ENCODE results near the gene LRRC66. TPM values are rescaled to one million over a fixed set of nuclear protein-coding genes. Genes with fewer than 3 reads are reported as not detected.

The LRRC66 gene
- total RNA-seq, 1 experiment from 2014 or later, result 0.10 TPM

DNA sequence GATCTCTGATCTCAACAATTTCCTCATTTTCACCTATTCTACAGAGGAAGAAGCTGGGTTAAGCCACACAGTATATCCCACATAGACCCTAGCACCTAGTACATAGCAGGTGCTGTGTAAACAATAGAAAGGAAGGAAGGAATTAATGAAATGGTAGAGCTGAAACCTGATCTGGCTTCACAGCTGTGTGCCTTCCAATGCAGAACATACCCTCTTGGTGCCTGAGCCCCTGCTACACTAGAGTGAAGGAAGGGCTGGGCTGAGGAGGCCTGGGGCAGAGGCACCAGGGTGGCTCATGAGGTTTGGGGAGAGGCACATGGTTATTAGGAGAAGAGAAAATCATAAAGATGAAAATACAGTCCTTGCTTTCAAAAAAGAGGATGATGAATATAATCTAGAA, 21.3 kb downstream of the LRRC66 start:
- H3K27me3 ChIP-seq (ENCODE audit: control insufficient read depth, insufficient read depth, low read length), result no peaks in the 10 kb centered on the region
- DNase-seq, result no peak
- H3K4me3 ChIP-seq (ENCODE audit: insufficient read depth, low read depth, low read length), result no peak overlapping the region
- no peaks in the 10 kb centered on the region for H3K36me3 ChIP-seq (replicated peaks; ENCODE audit: control insufficient read depth, insufficient read depth, low read length)

- no peaks in the 10 kb centered on the region for H3K36me3 ChIP-seq (replicated peaks; ENCODE audit: control insufficient read depth, insufficient read depth, low read length)
- no peak for DNase-seq
- no peaks in the 10 kb centered on the region for H3K27me3 ChIP-seq (ENCODE audit: control insufficient read depth, insufficient read depth, low read length)
- no peak overlapping the region for H3K4me3 ChIP-seq (ENCODE audit: insufficient read depth, low read depth, low read length)
Observed at GRCh38 chr4:51997647-51998046, 22.5 kb downstream of the LRRC66 start.

DNA sequence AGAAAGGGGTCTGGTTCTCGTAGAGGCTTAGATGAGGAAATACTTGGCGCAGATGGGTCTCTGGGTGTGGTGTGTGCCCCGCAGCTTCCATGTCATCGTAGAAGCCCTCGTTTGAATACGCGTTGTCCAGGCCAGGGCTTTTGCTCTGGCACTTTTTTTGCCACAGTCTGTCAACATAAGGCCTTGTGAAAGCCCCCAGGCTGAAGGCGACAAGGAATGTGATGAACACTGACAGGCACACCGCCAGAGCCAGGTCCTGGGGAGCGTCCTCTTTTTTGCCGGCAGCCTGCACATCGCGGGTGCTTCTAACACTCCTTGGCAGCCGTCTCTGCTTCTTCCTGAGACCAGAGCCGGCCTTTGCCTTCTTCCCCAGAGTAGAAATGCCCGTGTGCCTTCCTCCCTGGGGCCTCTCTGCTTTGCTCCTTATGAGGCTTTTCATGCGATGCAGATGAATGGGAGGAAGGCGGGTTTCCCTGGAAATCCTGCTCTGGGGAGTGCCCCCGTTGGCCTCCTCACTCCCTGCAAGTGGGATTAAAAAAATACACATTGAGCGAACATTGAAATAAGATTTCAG, 24.4 kb downstream of the LRRC66 start:
- peak; percentile 5 for DNase-seq
- H3K36me3 ChIP-seq (replicated peaks; ENCODE audit: control insufficient read depth, insufficient read depth, low read length), result no peaks in the 10 kb centered on the region
- no peak overlapping the region for H3K4me3 ChIP-seq (ENCODE audit: insufficient read depth, low read depth, low read length)
- H3K27me3 ChIP-seq (ENCODE audit: control insufficient read depth, insufficient read depth, low read length), result no peaks in the 10 kb centered on the region

DNA sequence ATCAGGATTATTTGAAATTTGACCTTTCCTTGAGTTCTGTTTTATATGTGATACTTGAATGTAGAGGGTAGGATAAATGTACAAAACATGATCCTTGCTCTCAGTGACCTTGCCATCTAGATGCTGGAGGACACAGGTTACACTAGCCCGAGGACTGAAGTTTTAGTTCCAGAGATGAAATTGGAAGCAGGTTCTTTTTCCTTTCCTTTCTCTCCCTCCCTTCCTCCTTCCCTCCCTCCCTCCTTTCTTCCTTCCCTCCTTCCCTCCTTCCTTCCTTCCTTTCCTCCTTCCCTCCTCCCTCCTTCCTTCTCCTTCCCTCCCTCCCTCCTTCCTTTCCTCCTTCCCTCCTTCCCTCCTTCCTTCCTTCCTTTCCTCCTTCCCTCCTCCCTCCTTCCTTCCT, 54.3 kb downstream of the LRRC66 start:
- Histone ChIP-seq H3K4me3 (ENCODE audit: insufficient read depth, low read depth, low read length) (no peak overlapping the region), H3K27me3 (ENCODE audit: control insufficient read depth, insufficient read depth, low read length) (no peaks in the 10 kb centered on the region), H3K36me3 (replicated peaks; ENCODE audit: control insufficient read depth, insufficient read depth, low read length) (no peaks in the 10 kb centered on the region)
- no peak for DNase-seq

- no peak for DNase-seq
- H3K4me3 ChIP-seq (ENCODE audit: insufficient read depth, low read depth, low read length), result no peak overlapping the region
- H3K36me3 ChIP-seq (replicated peaks; ENCODE audit: control insufficient read depth, insufficient read depth, low read length), result no peaks in the 10 kb centered on the region
- no peaks in the 10 kb centered on the region; the same call in 1 of the 2 replicates for H3K27me3 ChIP-seq (ENCODE audit: control insufficient read depth, insufficient read depth, low read length)
Observed at GRCh38 chr4:51963841-51964517, 56.2 kb downstream of the LRRC66 start.

DNA sequence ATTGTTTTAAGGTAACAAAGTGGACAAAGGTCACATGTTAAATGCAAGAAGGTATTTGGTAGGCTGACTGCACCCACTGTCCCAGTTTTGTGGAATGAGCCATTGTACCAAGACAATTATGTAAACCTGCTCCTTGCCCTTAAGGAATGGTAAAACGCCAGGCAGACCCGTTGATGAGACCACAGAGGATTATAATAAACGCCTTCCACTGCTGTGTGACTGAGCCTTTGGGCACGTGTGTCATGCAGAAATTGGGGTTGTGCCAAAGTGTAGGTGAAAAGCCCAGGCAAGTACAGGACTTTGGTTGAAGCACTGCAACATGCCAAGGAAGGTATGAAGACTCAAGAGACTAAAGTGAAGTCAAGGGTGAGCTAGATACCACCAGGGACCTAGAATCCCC, 59.7 kb downstream of the LRRC66 start:
- H3K4me3 ChIP-seq (ENCODE audit: insufficient read depth, low read depth, low read length), result no peak overlapping the region
- no peaks in the 10 kb centered on the region; the same call in 1 of the 2 replicates for H3K27me3 ChIP-seq (ENCODE audit: control insufficient read depth, insufficient read depth, low read length)
- DNase-seq, result no peak
- no peaks in the 10 kb centered on the region for H3K36me3 ChIP-seq (replicated peaks; ENCODE audit: control insufficient read depth, insufficient read depth, low read length)

DNA sequence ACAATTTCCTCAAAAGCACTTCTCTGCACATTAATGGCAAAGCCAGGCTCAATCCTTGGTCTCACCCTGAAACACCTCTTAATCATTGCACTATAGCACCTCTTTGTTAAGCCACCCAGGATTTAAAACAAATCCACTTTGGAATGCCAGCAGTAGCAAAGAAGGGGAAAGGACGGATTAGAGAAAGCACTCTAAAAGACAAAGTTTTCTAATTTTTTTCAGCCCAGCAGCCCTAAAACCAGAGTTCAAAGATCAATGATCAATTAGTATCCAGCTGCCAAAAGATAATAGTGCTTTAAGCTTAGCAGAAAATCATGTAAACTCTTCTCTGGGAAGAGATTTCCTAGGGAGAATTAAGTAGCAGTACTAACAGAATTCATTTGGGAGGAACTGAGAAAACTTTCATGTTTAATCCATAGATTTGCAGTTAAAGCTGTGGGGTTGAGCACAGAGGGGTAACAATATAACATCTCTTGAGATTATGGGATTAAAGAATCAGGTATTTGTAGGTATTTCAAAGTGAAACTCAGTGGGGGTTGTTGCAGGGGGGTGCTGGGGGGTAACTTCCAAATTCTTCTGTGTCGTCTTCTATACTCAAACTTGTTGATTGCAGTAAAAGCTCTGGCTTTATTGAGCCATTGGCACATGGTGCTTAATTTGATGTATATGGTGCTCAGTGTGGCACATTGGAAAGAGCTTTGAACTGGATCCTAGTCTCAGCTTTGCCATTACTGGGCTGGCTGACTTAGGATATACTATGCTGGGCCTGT, 61.8 kb downstream of the LRRC66 start:
- no peak for DNase-seq
- no peak overlapping the region for H3K4me3 ChIP-seq (ENCODE audit: insufficient read depth, low read depth, low read length)
- no peaks in the 10 kb centered on the region; the same call in 1 of the 2 replicates for H3K27me3 ChIP-seq (ENCODE audit: control insufficient read depth, insufficient read depth, low read length)
- H3K36me3 ChIP-seq (replicated peaks; ENCODE audit: control insufficient read depth, insufficient read depth, low read length), result no peaks in the 10 kb centered on the region

Other genes starting within 250 kb of the LRRC66 start
- gene DCUN1D4, start 177.2 kb downstream of the LRRC66 start, total RNA-seq (2014; rRNA removed; shearing (Covaris generic)), result 10.4 and 15.5 TPM in 2 replicates
- gene SGCB, start 17.9 kb upstream of the LRRC66 start, total RNA-seq (2014; rRNA removed; shearing (Covaris generic)), result 8.7 and 9.5 TPM in 2 replicates
- gene SPATA18, start 30.9 kb upstream of the LRRC66 start, total RNA-seq (2014; rRNA removed; shearing (Covaris generic)), result 0.10 and 0.26 TPM in 2 replicates

Measured in H7 (cell line).